IPS-18c (cell line): Measurements from ENCODE around the gene SPATS1.
"Not testable (repeated sequence)": the region's sequence is repeated elsewhere in the genome, so short reads cannot be mapped to it uniquely, and the experiment has no call there.

Experiments
- H3K4me3 ChIP-seq: 2 replicates; pipeline ENCODE4 v1.7.0; 2013; ENCODE audit warnings: low read depth, mild to moderate bottlenecking, low read length, moderate library complexity; ENCODE audit not compliant: insufficient read depth
- H3K9me3 ChIP-seq: one replicate; pipeline ENCODE4 v1.6.1; 2013; ENCODE audit warnings: mild to moderate bottlenecking, low read length, moderate library complexity; ENCODE audit not compliant: control insufficient read depth, insufficient read depth

SPATS1 gene

DNA sequence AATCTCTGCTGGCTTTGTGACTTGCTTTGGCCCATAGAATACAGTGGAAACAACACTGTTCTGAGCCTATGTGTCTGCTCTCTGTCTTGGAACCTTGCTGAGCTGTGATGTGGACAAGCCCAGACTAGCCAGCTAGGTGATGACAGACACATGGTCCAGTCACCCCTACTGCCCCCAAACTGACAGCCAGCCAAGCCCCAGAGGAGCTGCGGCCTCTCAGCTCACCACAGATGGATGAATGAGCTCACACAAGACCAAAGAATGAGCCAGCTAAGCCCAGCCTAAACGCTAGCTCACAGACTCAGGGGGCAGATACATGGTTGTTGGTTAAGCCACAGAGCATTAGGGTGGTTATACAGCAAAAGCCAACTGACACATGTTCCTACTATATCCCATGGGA is 33.4 kb upstream of the SPATS1 start:
- no peak overlapping the region for H3K4me3 ChIP-seq
- no peaks in the 10 kb centered on the region for H3K9me3 ChIP-seq

DNA sequence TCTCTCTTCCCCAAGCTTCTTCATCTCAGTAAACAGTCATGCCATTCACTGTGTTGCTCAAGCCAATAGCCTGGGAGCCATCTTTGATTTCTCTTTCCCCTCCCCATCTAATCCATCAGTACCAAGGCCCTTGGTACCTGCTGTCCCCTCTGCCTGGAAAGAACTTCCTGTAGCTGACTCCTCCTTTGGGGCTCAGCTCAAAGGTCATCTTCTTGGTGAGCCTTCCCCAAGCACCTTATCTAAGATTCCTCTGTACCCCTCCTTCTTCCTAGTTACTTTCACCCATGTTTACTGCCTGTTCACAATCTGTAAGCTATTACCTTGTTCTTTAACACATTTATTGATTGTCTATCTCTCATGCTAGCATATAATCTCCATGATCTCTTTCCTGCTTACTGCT is 32.8 kb upstream of the SPATS1 start:
- H3K9me3 ChIP-seq: no peaks in the 10 kb centered on the region
- H3K4me3 ChIP-seq: no peak overlapping the region

- Histone ChIP-seq H3K4me3 (no peak overlapping the region), H3K9me3 (no peaks in the 10 kb centered on the region)
These were observed 32.2 kb upstream of the SPATS1 start for GRCh38 chr6:44310241-44310640.

DNA sequence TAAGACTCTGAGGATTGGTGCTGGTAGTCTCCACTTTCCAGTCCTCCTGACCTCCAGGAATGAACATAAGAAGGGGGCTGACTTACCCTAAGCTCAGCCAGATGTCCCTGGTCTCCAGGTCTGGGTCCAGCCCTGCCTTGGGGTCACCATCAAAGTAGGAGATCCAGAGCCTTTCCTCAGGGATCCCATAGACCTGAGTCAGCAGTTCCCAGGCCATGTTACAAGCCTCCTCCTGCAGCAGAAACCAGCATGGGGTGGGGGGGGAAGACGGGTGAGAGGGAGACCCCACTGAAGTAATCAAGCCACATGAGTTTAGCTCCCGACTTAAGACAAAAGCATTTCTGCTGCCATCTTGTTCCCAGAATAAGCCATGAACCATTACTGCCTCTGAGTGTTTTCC is 31.1 kb upstream of the SPATS1 start:
- no peaks in the 10 kb centered on the region for H3K9me3 ChIP-seq
- H3K4me3 ChIP-seq: no peak overlapping the region

GRCh38 chr6:44311767-44312166 is 30.7 kb upstream of the SPATS1 start:
- no peaks in the 10 kb centered on the region for H3K9me3 ChIP-seq
- H3K4me3 ChIP-seq: peak overlapping the region; percentile 82; the same call in 1 of the 2 replicates

GRCh38 chr6:44312901-44313788 is 29.3 kb upstream of the SPATS1 start, which contains the start of gene AARS2:
TSS of gene AARS2 (minus strand) at chr6:44313347. CDS start at chr6:44313323, 24 bp downstream.
- H3K9me3 ChIP-seq: no peaks in the 10 kb centered on the region
- peak within 1 kb of the TSS; percentile 82 for H3K4me3 ChIP-seq

- not testable (repeated sequence) for H3K4me3 ChIP-seq, H3K9me3 ChIP-seq
These were observed 27.8 kb upstream of the SPATS1 start for GRCh38 chr6:44314657-44315056.

DNA sequence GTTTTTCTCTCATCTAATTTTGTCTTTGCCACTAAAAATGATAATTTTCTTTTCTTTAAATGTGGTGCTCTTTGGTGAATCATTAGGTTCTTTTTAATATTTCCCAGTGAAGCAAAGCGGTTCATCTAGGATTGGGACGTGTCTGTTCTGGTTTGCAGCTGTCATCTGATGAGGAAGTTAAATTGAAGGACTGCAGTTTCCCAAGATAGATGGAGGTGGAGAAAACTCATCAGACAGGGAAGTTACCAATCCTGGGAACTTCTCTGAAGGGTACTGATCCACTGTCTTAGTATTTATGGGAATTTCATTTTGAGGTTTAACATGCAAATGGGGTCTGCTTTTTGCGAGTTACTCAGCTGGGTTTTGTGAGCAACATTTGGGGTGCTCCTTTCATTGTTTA is 26.9 kb upstream of the SPATS1 start:
- Histone ChIP-seq H3K9me3 (no peaks in the 10 kb centered on the region), H3K4me3 (no peak overlapping the region)

GRCh38 chr6:44315951-44316350 is 26.5 kb upstream of the SPATS1 start:
- Histone ChIP-seq H3K4me3 (no peak overlapping the region), H3K9me3 (no peaks in the 10 kb centered on the region)

DNA sequence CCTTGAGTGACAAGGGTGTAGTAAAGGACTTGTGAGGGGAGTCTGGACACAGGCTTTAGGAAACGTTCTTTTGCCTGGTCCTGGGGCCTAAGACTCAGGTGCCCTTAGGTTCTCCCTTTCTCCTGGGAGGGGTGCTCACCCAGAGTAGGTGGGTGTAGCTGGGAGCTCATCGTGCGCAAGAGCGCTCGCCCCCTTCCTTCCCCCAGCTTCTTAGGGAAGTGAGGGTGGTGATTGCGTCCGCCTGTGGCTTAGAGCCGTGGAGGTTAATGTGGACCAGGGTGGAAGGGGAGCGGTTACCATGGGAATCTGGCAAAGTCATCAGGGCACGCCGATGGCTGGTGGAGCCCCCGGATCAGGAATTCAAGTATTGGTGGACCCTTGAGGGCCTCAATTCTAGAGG is 26.0 kb upstream of the SPATS1 start:
- Histone ChIP-seq H3K4me3 (no peak overlapping the region), H3K9me3 (no peaks in the 10 kb centered on the region)

DNA sequence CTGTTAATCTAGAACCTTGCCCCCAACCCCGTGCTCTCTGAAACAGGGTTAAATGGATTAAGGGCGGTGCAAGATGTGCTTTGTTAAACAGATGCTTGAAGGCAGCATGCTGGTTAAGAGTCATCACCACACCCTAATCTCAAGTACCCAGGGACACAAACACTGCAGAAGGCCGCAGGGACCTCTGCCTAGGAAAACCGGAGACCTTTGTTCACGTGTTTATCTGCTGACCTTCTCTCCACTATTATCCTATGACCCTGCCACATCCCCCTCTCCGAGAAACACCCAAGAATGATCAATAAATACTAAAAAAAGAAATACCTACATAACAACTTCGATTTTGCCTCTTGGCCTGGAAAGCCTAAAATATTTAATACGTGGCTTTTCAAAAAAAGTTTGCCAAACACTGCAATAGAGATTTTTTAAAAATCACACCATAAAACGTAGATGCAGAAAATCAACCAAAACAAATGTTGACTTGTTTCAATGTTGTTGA is 25.3 kb upstream of the SPATS1 start:
- H3K4me3 ChIP-seq, H3K9me3 ChIP-seq: not testable (repeated sequence)

DNA sequence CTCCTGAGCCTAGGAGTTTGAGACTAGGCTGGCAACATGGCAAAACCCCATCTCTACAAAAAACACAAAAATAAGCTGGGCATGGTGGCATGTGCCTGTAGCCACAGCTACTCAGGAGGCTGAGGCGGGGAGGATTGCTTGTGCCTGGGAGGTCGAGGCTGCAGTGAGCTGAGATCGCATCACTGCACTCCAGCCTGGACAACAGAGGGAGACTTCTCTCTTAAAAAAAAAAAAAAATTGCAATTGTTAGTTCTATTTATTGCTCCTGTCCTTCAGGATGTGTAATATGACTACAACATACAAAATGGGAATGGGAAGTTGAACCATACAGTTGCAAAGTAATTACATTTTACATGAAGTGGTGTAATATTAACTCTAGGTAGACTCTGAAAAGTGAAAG is 21.2 kb upstream of the SPATS1 start:
- Histone ChIP-seq H3K9me3 (no peaks in the 10 kb centered on the region), H3K4me3 (no peak overlapping the region)

DNA sequence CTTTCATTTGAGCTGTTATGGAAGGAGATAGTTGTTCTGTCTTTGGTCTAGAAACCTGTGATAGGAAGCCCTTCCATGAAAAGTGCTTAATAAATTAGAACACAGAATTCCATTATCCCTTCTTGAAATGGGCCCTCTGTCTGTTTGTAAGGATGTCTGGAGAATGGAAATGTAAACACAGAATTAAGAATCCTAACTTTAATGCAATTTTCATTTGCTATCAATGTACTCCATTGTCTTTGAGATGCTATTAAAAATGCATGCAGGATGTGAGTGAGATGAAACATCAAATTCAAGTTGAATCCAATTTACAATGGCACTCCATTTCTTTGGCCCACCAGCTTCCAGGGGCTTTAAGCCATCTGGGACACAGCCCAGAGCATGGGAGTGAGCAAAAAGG is 15.4 kb upstream of the SPATS1 start:
- Histone ChIP-seq H3K9me3 (no peaks in the 10 kb centered on the region), H3K4me3 (no peak overlapping the region)

DNA sequence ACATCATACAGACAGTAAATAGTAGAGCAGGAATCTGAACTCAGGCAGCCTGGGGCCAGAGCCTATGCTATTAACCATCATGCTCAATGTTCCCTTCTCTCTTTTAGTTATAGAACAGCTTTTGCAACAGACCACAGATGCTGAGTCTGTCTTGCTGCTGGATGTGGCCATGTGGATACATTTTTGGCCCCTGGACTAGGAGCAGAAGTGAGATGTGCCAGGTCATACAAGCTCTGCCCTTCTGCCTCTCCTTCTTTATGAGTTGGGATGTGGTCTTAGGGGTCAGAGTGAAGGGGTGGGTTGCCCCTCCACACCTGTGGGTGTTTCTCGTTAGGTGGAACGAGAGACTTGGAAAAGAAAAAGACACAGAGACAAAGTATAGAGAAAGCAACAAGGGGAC is 14.7 kb upstream of the SPATS1 start:
- Histone ChIP-seq H3K4me3 (no peak overlapping the region), H3K9me3 (no peaks in the 10 kb centered on the region)

- not testable (repeated sequence) for H3K9me3 ChIP-seq, H3K4me3 ChIP-seq
These were observed 14.2 kb upstream of the SPATS1 start for GRCh38 chr6:44328203-44328602.

DNA sequence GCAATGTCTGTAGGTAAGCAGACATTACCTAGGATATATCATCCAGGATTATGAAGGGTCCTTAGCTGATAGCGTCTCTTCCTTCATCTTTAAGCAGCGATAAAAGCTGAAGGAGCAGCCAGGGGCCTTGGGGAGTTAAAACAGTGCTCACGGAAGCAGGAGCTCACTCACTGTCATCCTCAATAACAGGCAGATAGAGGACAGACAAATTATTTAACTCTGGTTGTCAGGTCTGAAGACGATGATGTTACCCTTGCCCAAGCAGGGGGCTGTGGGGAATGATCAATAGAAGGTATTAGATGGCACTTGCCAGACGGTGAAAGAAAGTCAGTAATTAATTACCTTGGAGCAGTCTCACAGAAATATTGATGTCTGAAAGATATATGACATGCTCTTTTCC is 12.6 kb upstream of the SPATS1 start:
- Histone ChIP-seq H3K9me3 (no peaks in the 10 kb centered on the region), H3K4me3 (no peak overlapping the region)

GRCh38 chr6:44332585-44332984 is 9.9 kb upstream of the SPATS1 start:
- no peaks in the 10 kb centered on the region for H3K9me3 ChIP-seq

GRCh38 chr6:44333273-44333919 is 9.1 kb upstream of the SPATS1 start:
- Histone ChIP-seq H3K4me3 (no peak overlapping the region), H3K9me3 (no peaks in the 10 kb centered on the region)

More at GRCh38 chr6:44332585-44332984, 9.9 kb upstream of the SPATS1 start:
- H3K4me3 ChIP-seq: no peak overlapping the region
